GM18951 (cell line): ENCODE measurements around the gene PCDHGB7.
A peak's percentile ranks its signal among the peaks of the same experiment; 100 is the strongest.
"Not testable (repeated sequence)": the region's sequence is repeated elsewhere in the genome, so short reads cannot be mapped to it uniquely, and the experiment has no call there.

Experiments
- POLR2A ChIP-seq: IDR thresholded peaks from 4 replicates; pipeline ENCODE4 v1.6.1; 2011; ENCODE audit warnings: mild to moderate bottlenecking; ENCODE audit not compliant: insufficient read length, insufficient read depth; ENCODE audit errors: extremely low read depth
- in situ Hi-C: fragments of 300-500 bp; cut with MboI; formaldehyde crosslinking; loops from one replicate; pipeline ENCODE4 v1.12.0; 2022; ENCODE audit warnings: low sequenced_read_pairs, mixed read lengths, inconsistent platforms; ENCODE audit not compliant: unreplicated experiment

PCDHGB7 gene

DNA sequence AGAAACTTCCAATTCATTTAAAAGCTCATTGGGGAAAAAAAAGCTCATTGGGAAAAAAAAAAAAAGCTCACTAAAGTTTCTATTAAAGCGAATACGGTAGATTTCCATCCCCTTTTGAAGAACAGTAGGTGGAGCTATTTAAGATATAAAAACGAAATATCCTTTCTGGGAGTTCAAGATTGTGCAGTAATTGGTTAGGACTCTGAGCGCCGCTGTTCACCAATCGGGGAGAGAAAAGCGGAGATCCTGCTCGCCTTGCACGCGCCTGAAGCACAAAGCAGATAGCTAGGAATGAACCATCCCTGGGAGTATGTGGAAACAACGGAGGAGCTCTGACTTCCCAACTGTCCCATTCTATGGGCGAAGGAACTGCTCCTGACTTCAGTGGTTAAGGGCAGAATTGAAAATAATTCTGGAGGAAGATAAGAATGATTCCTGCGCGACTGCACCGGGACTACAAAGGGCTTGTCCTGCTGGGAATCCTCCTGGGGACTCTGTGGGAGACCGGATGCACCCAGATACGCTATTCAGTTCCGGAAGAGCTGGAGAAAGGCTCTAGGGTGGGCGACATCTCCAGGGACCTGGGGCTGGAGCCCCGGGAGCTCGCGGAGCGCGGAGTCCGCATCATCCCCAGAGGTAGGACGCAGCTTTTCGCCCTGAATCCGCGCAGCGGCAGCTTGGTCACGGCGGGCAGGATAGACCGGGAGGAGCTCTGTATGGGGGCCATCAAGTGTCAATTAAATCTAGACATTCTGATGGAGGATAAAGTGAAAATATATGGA is 13.0 kb downstream of the PCDHGB7 start, which contains the start of gene PCDHGA12:
PCDHGA12 (plus strand) TSS at position 176 of the 782 bp plus-strand sequence; CDS start at position 429, 253 bp downstream.
- TF ChIP-seq POLR2A: no peak
- in situ Hi-C loops: no loop called here

DNA sequence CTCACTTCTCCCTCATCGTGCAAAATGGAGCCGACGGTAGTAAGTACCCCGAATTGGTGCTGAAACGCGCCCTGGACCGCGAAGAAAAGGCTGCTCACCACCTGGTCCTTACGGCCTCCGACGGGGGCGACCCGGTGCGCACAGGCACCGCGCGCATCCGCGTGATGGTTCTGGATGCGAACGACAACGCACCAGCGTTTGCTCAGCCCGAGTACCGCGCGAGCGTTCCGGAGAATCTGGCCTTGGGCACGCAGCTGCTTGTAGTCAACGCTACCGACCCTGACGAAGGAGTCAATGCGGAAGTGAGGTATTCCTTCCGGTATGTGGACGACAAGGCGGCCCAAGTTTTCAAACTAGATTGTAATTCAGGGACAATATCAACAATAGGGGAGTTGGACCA is 13.8 kb downstream of the PCDHGB7 start:
- TF ChIP-seq POLR2A: peak; percentile 44
- in situ Hi-C loops: no loop called here

- in situ Hi-C loops: not testable (repeated sequence)
Observed at GRCh38 chr5:141432308-141432707, 14.8 kb downstream of the PCDHGB7 start.

GRCh38 chr5:141432726-141433125 is 15.2 kb downstream of the PCDHGB7 start:
- in situ Hi-C loops: not testable (repeated sequence)

DNA sequence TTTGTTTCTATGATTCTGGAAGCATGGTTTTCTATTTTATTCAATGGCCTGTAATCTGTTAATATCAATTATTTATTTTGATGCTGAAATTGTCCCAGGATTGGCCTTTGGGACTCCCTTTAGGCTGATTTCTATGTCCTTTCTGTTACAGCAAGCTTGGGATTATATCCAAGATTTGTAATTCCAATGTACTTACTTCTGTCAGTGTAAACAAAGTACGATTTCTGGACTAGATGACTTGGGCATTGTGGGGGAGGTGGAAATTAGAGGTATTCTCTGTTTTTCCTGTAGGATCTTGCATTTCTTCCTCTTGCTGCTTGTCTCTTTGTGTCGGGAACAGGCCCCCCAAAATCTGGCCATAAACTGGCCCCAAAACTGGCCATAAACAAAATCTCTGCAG is 16.5 kb downstream of the PCDHGB7 start:
- in situ Hi-C loops: no loop called here

GRCh38 chr5:141437221-141437620 is 19.7 kb downstream of the PCDHGB7 start:
- in situ Hi-C loops: no loop called here

More for the DNA sequence above, 16.5 kb downstream of the PCDHGB7 start:
- TF ChIP-seq POLR2A: no peak

DNA sequence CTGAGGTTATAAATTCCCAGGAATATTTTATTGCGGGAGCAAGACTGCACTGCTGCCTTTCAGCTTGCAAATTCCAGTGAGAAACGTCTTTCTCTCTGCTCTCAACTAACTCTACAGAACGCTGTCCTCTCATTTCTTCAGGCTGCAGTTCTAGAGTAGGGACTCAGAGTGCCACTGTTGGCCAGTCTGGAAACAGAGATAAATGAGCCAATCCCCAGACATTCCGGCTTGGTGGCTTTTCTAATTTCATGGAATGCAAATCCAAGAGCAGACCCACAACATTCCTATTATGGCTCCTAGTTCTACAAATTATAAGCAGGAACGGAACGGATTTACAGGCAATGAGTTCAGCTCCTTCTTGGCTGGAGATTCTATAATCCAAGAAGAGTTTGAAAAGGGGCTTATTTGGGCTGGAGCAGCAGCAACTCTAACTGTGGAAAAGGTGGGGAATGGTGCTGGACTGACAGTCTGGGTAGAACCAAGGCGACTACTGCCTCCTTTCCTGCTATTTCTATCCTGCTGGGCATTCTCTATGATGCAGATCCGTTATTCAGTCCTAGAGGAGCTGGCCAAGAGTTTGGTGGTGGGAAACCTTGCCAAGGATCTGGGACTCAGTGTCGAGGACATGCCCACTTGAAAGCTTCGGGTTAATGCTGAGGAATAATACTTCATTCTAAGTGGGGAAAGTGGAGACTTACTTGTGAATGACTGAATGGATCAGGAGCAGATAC is 22.1 kb downstream of the PCDHGB7 start:
- no peak for TF ChIP-seq POLR2A
- in situ Hi-C loops: no loop called here

More at GRCh38 chr5:141437221-141437620, 19.7 kb downstream of the PCDHGB7 start:
- no peak for TF ChIP-seq POLR2A

GRCh38 chr5:141440341-141440740 is 22.9 kb downstream of the PCDHGB7 start:
- no peak for TF ChIP-seq POLR2A
- in situ Hi-C loops: no loop called here

- no peak for TF ChIP-seq POLR2A
Observed at GRCh38 chr5:141441571-141442170, 24.2 kb downstream of the PCDHGB7 start.

DNA sequence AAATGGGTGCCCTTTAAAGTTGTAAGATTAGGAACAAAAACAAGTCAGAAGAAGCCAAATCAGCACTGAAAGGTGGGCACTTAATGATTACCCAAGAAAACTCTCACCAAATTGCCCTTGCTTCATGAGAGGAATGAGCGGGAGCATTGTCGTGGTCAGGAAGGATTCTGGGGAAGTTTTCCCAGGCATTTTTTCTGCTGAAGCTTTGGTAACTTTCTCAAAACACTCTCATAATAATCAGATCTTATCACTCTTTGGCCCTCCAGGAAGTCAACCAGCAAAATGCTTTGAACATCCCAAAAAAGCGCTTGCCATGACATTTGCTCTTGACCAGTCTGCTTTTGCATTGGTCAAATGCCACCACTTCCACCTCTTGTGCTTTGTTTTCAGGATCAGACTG is 47.9 kb downstream of the PCDHGB7 start:
- in situ Hi-C loops: no loop called here
- no peak for TF ChIP-seq POLR2A

More at GRCh38 chr5:141441571-141442170, 24.2 kb downstream of the PCDHGB7 start:
- in situ Hi-C loops: no loop called here
